ENCODE data around the gene FNDC7.

DNA sequence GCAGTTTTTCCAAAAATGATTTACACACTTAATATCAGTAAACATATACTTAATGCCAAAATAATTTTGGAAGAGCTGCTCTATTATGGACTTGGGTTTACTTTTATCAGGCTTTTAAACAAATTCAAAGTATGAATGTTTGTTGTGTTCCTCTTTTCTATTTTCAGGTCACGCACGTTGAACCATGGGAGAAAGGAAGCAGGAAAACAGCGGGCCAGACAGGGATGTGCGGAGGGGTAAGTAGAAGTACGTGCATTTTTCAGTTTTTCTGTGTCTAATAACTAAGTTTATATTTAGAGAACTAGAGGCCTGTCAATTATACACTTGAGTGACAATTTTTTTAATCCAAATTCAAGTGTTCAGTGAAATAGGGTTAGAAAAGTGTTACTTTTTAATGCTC, 17.2 kb upstream of the FNDC7 start:
- TF ChIP-seq ZNF589 (CRISPR knock-in tag; IDR thresholded peaks at IDR 0.05; ENCODE audit: low read depth) (no peak), NR1H2 (CRISPR knock-in tag; IDR thresholded peaks at IDR 0.05) (no peak), CTBP1 (IDR thresholded peaks at IDR 0.05; ENCODE audit: borderline replicate concordance) (no peak), COPS2 (conservative IDR thresholded peaks at IDR 0.05) (no peak)
- TF ChIP-seq, protein P1, sequence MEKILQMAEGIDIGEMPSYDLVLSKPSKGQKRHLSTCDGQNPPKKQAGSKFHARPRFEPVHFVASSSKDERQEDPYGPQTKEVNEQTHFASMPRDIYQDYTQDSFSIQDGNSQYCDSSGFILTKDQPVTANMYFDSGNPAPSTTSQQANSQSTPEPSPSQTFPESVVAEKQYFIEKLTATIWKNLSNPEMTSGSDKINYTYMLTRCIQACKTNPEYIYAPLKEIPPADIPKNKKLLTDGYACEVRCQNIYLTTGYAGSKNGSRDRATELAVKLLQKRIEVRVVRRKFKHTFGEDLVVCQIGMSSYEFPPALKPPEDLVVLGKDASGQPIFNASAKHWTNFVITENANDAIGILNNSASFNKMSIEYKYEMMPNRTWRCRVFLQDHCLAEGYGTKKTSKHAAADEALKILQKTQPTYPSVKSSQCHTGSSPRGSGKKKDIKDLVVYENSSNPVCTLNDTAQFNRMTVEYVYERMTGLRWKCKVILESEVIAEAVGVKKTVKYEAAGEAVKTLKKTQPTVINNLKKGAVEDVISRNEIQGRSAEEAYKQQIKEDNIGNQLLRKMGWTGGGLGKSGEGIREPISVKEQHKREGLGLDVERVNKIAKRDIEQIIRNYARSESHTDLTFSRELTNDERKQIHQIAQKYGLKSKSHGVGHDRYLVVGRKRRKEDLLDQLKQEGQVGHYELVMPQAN (IDR thresholded peaks at IDR 0.05; ENCODE audit: borderline replicate concordance): no peak
- TF ChIP-seq, protein P2, sequence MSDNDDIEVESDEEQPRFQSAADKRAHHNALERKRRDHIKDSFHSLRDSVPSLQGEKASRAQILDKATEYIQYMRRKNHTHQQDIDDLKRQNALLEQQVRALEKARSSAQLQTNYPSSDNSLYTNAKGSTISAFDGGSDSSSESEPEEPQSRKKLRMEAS (CRISPR knock-in tag; IDR thresholded peaks at IDR 0.05): no peak
- TF ChIP-seq, protein P3, sequence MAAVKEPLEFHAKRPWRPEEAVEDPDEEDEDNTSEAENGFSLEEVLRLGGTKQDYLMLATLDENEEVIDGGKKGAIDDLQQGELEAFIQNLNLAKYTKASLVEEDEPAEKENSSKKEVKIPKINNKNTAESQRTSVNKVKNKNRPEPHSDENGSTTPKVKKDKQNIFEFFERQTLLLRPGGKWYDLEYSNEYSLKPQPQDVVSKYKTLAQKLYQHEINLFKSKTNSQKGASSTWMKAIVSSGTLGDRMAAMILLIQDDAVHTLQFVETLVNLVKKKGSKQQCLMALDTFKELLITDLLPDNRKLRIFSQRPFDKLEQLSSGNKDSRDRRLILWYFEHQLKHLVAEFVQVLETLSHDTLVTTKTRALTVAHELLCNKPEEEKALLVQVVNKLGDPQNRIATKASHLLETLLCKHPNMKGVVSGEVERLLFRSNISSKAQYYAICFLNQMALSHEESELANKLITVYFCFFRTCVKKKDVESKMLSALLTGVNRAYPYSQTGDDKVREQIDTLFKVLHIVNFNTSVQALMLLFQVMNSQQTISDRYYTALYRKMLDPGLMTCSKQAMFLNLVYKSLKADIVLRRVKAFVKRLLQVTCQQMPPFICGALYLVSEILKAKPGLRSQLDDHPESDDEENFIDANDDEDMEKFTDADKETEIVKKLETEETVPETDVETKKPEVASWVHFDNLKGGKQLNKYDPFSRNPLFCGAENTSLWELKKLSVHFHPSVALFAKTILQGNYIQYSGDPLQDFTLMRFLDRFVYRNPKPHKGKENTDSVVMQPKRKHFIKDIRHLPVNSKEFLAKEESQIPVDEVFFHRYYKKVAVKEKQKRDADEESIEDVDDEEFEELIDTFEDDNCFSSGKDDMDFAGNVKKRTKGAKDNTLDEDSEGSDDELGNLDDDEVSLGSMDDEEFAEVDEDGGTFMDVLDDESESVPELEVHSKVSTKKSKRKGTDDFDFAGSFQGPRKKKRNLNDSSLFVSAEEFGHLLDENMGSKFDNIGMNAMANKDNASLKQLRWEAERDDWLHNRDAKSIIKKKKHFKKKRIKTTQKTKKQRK (IDR thresholded peaks at IDR 0.05; ENCODE audit: borderline replicate concordance, low read depth, low read length): no peak
- TF ChIP-seq, protein P4, sequence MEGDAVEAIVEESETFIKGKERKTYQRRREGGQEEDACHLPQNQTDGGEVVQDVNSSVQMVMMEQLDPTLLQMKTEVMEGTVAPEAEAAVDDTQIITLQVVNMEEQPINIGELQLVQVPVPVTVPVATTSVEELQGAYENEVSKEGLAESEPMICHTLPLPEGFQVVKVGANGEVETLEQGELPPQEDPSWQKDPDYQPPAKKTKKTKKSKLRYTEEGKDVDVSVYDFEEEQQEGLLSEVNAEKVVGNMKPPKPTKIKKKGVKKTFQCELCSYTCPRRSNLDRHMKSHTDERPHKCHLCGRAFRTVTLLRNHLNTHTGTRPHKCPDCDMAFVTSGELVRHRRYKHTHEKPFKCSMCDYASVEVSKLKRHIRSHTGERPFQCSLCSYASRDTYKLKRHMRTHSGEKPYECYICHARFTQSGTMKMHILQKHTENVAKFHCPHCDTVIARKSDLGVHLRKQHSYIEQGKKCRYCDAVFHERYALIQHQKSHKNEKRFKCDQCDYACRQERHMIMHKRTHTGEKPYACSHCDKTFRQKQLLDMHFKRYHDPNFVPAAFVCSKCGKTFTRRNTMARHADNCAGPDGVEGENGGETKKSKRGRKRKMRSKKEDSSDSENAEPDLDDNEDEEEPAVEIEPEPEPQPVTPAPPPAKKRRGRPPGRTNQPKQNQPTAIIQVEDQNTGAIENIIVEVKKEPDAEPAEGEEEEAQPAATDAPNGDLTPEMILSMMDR (IDR thresholded peaks at IDR 0.05 in 2 of 3, conservative IDR thresholded peaks at IDR 0.05 in 1 of 3; ENCODE audit: insufficient read depth in 2 of 3, low read depth in 1 of 3, low read length in 3 of 3): no peak
